IMR-90 (cell line): ENCODE measurements around the gene ZMYND11. TPM values are rescaled to one million over a fixed set of nuclear protein-coding genes. Genes with fewer than 3 reads are reported as not detected.

Experiments
- ATAC-seq: fragments of 200-7000 bp; cut with Tn5 transposase; 2 replicates; pipeline ENCODE4 v1.9.1; 2020; ENCODE audit warnings: low read depth, mild to moderate bottlenecking, moderate library complexity
- BruUV-seq: library from RNA; stranded (reverse); fragments of 400-500 nt; replicated peaks from 2 replicates; lab custom pipeline; 2021; lab: Mats Ljungman, UMichigan
- CTCF ChIA-PET: fragments of 300-600 bp; formaldehyde crosslinking; extraction: SDS; loops from one replicate; lab custom pipeline; 2021; ENCODE audit warnings: antibody characterized with exemption; lab: Yijun Ruan, JAX
- POLR2A ChIA-PET: fragments of 300-600 bp; sonication (Branson Sonifier 250); formaldehyde crosslinking; loops from one replicate; lab custom pipeline; 2022; ENCODE audit warnings: antibody characterized with exemption; ENCODE audit not compliant: unreplicated experiment; lab: Charles Lee
- DNase-seq: peaks from one replicate; pipeline ENCODE4 v3.0.0; 2013
- H2AFZ ChIP-seq: replicated peaks from 2 replicates; pipeline ENCODE3; 2013; ENCODE audit warnings: low read length, mild to moderate bottlenecking; ENCODE audit not compliant: poor library complexity
- H2AK5ac ChIP-seq: 2 replicates; pipeline ENCODE4 v1.6.1; 2013; ENCODE audit warnings: low read depth, low read length, inconsistent platforms
- H2AK9ac ChIP-seq: replicated peaks from 2 replicates; pipeline ENCODE3; 2013; ENCODE audit warnings: mild to moderate bottlenecking, low read depth, low read length, moderate library complexity; ENCODE audit not compliant: poor library complexity
- H2BK120ac ChIP-seq: 2 replicates; pipeline ENCODE4 v1.6.1; 2013; ENCODE audit warnings: low read depth, low read length, inconsistent platforms
- H2BK15ac ChIP-seq: 3 replicates; pipeline ENCODE4 v1.6.1; 2013; ENCODE audit warnings: low read depth, low read length, inconsistent platforms
- H2BK20ac ChIP-seq: 2 replicates; pipeline ENCODE4 v1.6.1; 2013; ENCODE audit warnings: low read depth, mild to moderate bottlenecking, inconsistent platforms, low read length, moderate library complexity
- H2BK5ac ChIP-seq: 2 replicates; pipeline ENCODE4 v1.6.1; 2013; ENCODE audit warnings: mild to moderate bottlenecking, low read depth, low read length, inconsistent platforms; ENCODE audit not compliant: poor library complexity, severe bottlenecking
- H3K14ac ChIP-seq: replicated peaks from 2 replicates; pipeline ENCODE4 v1.6.1; 2013; ENCODE audit warnings: low read depth, low read length, inconsistent platforms
- H3K18ac ChIP-seq: 2 replicates; pipeline ENCODE4 v1.6.1; 2013; ENCODE audit warnings: low read depth, low read length, control low read depth
- H3K23ac ChIP-seq: 2 replicates; pipeline ENCODE4 v1.6.1; 2013; ENCODE audit warnings: low read depth, low read length, inconsistent platforms
- H3K27ac ChIP-seq: 2 replicates; pipeline ENCODE4 v1.5.1; 2013; ENCODE audit warnings: mild to moderate bottlenecking, control low read depth, low read length; ENCODE audit not compliant: insufficient read depth
- H3K27me3 ChIP-seq: 2 replicates; pipeline ENCODE4 v1.6.1; 2013; ENCODE audit warnings: low read length; ENCODE audit not compliant: control insufficient read depth, insufficient read depth
- H3K36me3 ChIP-seq: 2 replicates; pipeline ENCODE4 v1.6.1; 2013; ENCODE audit warnings: low read length, mixed read lengths; ENCODE audit not compliant: control insufficient read depth, insufficient read depth
- H3K4ac ChIP-seq: 2 replicates; pipeline ENCODE4 v1.6.1; 2013; ENCODE audit warnings: low read depth, low read length, inconsistent platforms
- H3K4me1 ChIP-seq: 2 replicates; pipeline ENCODE4 v1.6.1; 2013; ENCODE audit warnings: low read length, mixed read lengths; ENCODE audit not compliant: control insufficient read depth, insufficient read depth
- H3K4me2 ChIP-seq: 2 replicates; pipeline ENCODE4 v1.6.1; 2013; ENCODE audit warnings: low read depth, mild to moderate bottlenecking, control low read depth, low read length, moderate library complexity
- H3K4me3 ChIP-seq: 2 replicates; pipeline ENCODE4 v1.5.1; 2013; ENCODE audit warnings: low read depth, mild to moderate bottlenecking, control low read depth, low read length, moderate library complexity; ENCODE audit not compliant: insufficient read depth
- H3K56ac ChIP-seq: 2 replicates; pipeline ENCODE4 v1.6.1; 2013; ENCODE audit warnings: low read length, inconsistent platforms; ENCODE audit not compliant: insufficient read depth; ENCODE audit errors: extremely low read depth
- H3K79me1 ChIP-seq, 2 experiments: 2 replicates each; pipeline ENCODE4 v1.6.1; 2013; ENCODE audit warnings: low read length in 2 of 2, inconsistent platforms in 1 of 2, low read depth in 1 of 2
- H3K9ac ChIP-seq: 2 replicates; pipeline ENCODE4 v1.6.1; 2013; ENCODE audit warnings: low read depth, low read length, control low read depth
- H3K9me1 ChIP-seq: 2 replicates; pipeline ENCODE4 v1.6.1; 2013; ENCODE audit warnings: low read length, inconsistent platforms; ENCODE audit not compliant: insufficient read depth
- H3K9me3 ChIP-seq: 2 replicates; pipeline ENCODE4 v1.6.1; 2013; ENCODE audit warnings: low read length; ENCODE audit not compliant: control insufficient read depth, insufficient read depth
- H4K20me1 ChIP-seq: 2 replicates; pipeline ENCODE4 v1.6.1; 2013; ENCODE audit warnings: low read length, inconsistent platforms; ENCODE audit not compliant: insufficient read depth
- H4K5ac ChIP-seq: 2 replicates; pipeline ENCODE4 v1.6.1; 2013; ENCODE audit warnings: mild to moderate bottlenecking, low read depth, low read length, control low read depth
- H4K8ac ChIP-seq, 2 experiments: 2 replicates each; pipeline ENCODE4 v1.6.1; 2013; ENCODE audit warnings: low read depth in 2 of 2, low read length in 2 of 2, control low read depth in 1 of 2, inconsistent platforms in 1 of 2
- H4K91ac ChIP-seq: 2 replicates; pipeline ENCODE4 v1.6.1; 2013; ENCODE audit warnings: low read depth, low read length, inconsistent platforms; ENCODE audit not compliant: insufficient read depth
- BHLHE40 ChIP-seq: fragments of 150-350 bp; IDR thresholded peaks from 2 replicates; pipeline ENCODE4 v1.6.1; 2016; ENCODE audit warnings: mild to moderate bottlenecking, low read depth, low read length
- CEBPB ChIP-seq: IDR thresholded peaks from 2 replicates; pipeline ENCODE4 v1.6.1; 2012; ENCODE audit warnings: low read depth, low read length, improper control_type of control experiment
- CHD1 ChIP-seq: IDR thresholded peaks from 2 replicates; pipeline ENCODE4 v1.6.1; 2012; ENCODE audit warnings: low read depth, low read length, improper control_type of control experiment
- CTCF ChIP-seq: conservative IDR thresholded peaks from 2 replicates; pipeline ENCODE4 v1.5.1; 2012; ENCODE audit warnings: mild to moderate bottlenecking, low read depth, low read length, improper control_type of control experiment
- ELK1 ChIP-seq: fragments of 150-350 bp; IDR thresholded peaks from 2 replicates; pipeline ENCODE4 v1.6.1; 2016; ENCODE audit warnings: low read depth, mild to moderate bottlenecking, low read length, moderate library complexity, borderline replicate concordance
- FOS ChIP-seq: fragments of 150-350 bp; IDR thresholded peaks from 2 replicates; pipeline ENCODE4 v1.6.1; 2016; ENCODE audit warnings: low read depth, low read length
- MAFK ChIP-seq: IDR thresholded peaks from 2 replicates; pipeline ENCODE4 v1.6.1; 2012; ENCODE audit warnings: low read depth, low read length, improper control_type of control experiment
- MAZ ChIP-seq: IDR thresholded peaks from 2 replicates; pipeline ENCODE4 v1.6.1; 2012; ENCODE audit warnings: low read depth, mild to moderate bottlenecking, low read length, improper control_type of control experiment, moderate library complexity, borderline replicate concordance
- MXI1 ChIP-seq: IDR thresholded peaks from 2 replicates; pipeline ENCODE4 v1.6.1; 2012; ENCODE audit warnings: low read depth, mild to moderate bottlenecking, low read length, moderate library complexity, borderline replicate concordance
- NFE2L2 ChIP-seq: fragments of 150-350 bp; IDR thresholded peaks from 2 replicates; pipeline ENCODE4 v1.6.1; 2016; ENCODE audit warnings: low read depth, mild to moderate bottlenecking, low read length
- POLR2A ChIP-seq: IDR thresholded peaks from 2 replicates; pipeline ENCODE4 v1.6.1; 2012; ENCODE audit warnings: mild to moderate bottlenecking, low read depth, low read length
- RAD21 ChIP-seq: IDR thresholded peaks from 2 replicates; pipeline ENCODE4 v1.6.1; 2012; ENCODE audit warnings: low read length, improper control_type of control experiment
- RCOR1 ChIP-seq: IDR thresholded peaks from 2 replicates; pipeline ENCODE4 v1.6.1; 2012; ENCODE audit warnings: mild to moderate bottlenecking, low read length, improper control_type of control experiment; ENCODE audit not compliant: insufficient replicate concordance
- RFX5 ChIP-seq: IDR thresholded peaks from 2 replicates; pipeline ENCODE4 v1.8.0; 2012; ENCODE audit warnings: low read depth, mild to moderate bottlenecking, low read length, moderate library complexity
- SMC3 ChIP-seq: fragments of 150-350 bp; IDR thresholded peaks from 2 replicates; pipeline ENCODE4 v1.6.1; 2016; ENCODE audit warnings: low read depth, mild to moderate bottlenecking, antibody characterized with exemption, low read length, moderate library complexity
- USF2 ChIP-seq: fragments of 150-350 bp; IDR thresholded peaks from 2 replicates; pipeline ENCODE4 v1.6.1; 2017; ENCODE audit warnings: mild to moderate bottlenecking, antibody characterized with exemption, low read length, low read depth
- WGBS, 2 experiments: methylation state at CpG; one replicate each; pipeline versions ENCODE4 v1.1.5 to v1.1.7; 2013; ENCODE audit warnings: missing lambda C conversion rate in 2 of 2; ENCODE audit not compliant: insufficient read length in 1 of 2; ENCODE audit errors: extremely low coverage in 2 of 2; 5-methylcytosine and 5-hydroxymethylcytosine counted together
- dilution Hi-C: fragments of 300-500 bp; cut with HindIII; formaldehyde crosslinking; loops from one replicate; pipeline ENCODE4 v1.14.3; 2018; ENCODE audit warnings: low sequenced_read_pairs; ENCODE audit not compliant: unreplicated experiment
- in situ Hi-C: fragments of 300-500 bp; cut with MboI; formaldehyde crosslinking; loops from 3 replicates; pipeline ENCODE4 v1.14.3; 2019; ENCODE audit warnings: low sequenced_read_pairs, inconsistent platforms, mixed read lengths
- intact Hi-C: fragments of 100-400 bp; cut with micrococcal nuclease; formaldehyde crosslinking; loops from 2 replicates; pipeline ENCODE4 v1.10.0; 2022
- polyA plus RNA-seq, 3 experiments: library from polyadenylated mRNA; depleted of rRNA; stranded (reverse); fragments of >200 nt; gene quantifications; 2 replicates each; pipeline ENCODE4 v1.2.3, GENCODE V29; 2012; ENCODE audit warnings: low replicate concordance in 1 of 3
- total RNA-seq: library from RNA; depleted of rRNA; stranded (reverse); fragments of >200 nt; gene quantifications from 2 replicates; pipeline ENCODE4 v1.2.3, GENCODE V29; 2012

Gene ZMYND11
- total and polyA plus RNA-seq, 2 of the 4 experiments (the other 2 are of a cell fraction): 39.5 to 72.2 TPM

- no peak for TF ChIP-seq RAD21
- TF ChIP-seq RFX5: no peak
- no peak for TF ChIP-seq POLR2A
- TF ChIP-seq FOS: no peak
- no peak for TF ChIP-seq NFE2L2
- no peak for TF ChIP-seq CHD1
- TF ChIP-seq MAZ: no peak
- TF ChIP-seq MXI1: no peak
- no peak for TF ChIP-seq BHLHE40
- no peak for TF ChIP-seq CTCF
- no peak for TF ChIP-seq USF2
- TF ChIP-seq SMC3: no peak
- TF ChIP-seq RCOR1: no peak
- TF ChIP-seq ELK1: no peak
- no peak for TF ChIP-seq CEBPB
- no peak for TF ChIP-seq MAFK
- POLR2A ChIA-PET: no interaction called here
- Histone ChIP-seq H2BK15ac (no peak overlapping the region), H2BK20ac (no peak overlapping the region), H3K56ac (no peak overlapping the region), H3K23ac (no peak overlapping the region), H3K9ac (no peak overlapping the region), H3K4me3 (no peak overlapping the region), H4K20me1 (peaks cover 12% of the 10 kb centered on the region; the same call in 1 of the 2 replicates), H2BK120ac (no peak overlapping the region), H4K91ac (no peak overlapping the region), H2AK9ac (no peak overlapping the region), H3K4ac (no peak overlapping the region), H3K36me3 (no peaks in the 10 kb centered on the region; the same call in 1 of the 2 replicates), H3K9me3 (no peaks in the 10 kb centered on the region), H4K5ac (no peak overlapping the region), H3K14ac (no peak overlapping the region), H3K79me1 (peaks cover 25 to 44% of the 10 kb centered on the region in 2 experiments), H4K8ac (no peak overlapping the region), H3K4me1 (no peaks in the 10 kb centered on the region), H3K18ac (no peak overlapping the region), H2BK5ac (no peak overlapping the region), H2AK5ac (no peak overlapping the region), H2AFZ (no peak overlapping the region), H3K9me1 (0 out of 2 replicates have a peak, but pooled peaks cover 4% of the 10 kb centered on the region), H3K27me3 (no peaks in the 10 kb centered on the region), H3K4me2 (no peak overlapping the region), H3K27ac (no peak overlapping the region)
- DNase-seq (no peak), ATAC-seq (no peak)
- BruUV-seq: no TSS peak
- dilution Hi-C loops: no loop called here
- in situ Hi-C loops: no loop called here
- intact Hi-C loops: no loop called here
- CTCF ChIA-PET: no interaction called here
- WGBS, 2 experiments: 83% methylated on average over 1 of the region's 6 CpGs; no CpG with 5 or more reads in 1 of the 2 experiments
These were observed 93.1 kb downstream of the ZMYND11 start for GRCh38 chr10:228366-228765.
